WI38 (cell line): ENCODE results near the gene C19orf25.

Source experiments
- H3K4me3 ChIP-seq: 2 replicates; pipeline ENCODE4 v1.5.1; 2011; ENCODE audit warnings: low read depth, mild to moderate bottlenecking, control low read depth, low read length
- TF ChIP-seq, protein P1 (sequence below): IDR thresholded peaks from 2 replicates; pipeline ENCODE4 v1.5.1; 2012; ENCODE audit warnings: low read depth, mild to moderate bottlenecking, control low read depth, low read length

The C19orf25 gene

DNA sequence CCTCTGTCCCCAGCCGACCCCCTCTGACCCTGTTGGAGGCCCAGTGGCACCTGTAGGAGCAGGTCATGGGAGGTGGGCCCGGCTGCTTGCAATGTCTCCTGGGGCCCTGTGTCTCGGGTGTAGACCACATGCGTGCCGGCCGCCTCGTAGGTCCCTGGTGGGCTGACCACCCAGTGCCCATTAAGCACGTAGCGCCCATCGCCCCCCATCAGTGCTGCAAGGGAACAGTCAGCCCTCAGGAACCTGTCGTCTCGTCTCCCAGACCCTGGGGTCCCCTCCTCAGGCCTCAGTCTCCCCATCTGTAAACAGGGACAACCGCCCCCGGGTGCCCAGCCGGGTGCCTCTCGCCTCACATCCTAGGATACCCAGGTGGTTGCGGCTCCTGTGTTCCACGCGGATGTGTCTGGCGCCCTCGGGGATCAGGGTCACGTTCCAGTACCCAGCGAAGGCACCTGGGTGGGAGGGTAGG lies 28.2 kb upstream of the C19orf25 start:
- no peak overlapping the region for H3K4me3 ChIP-seq
- TF ChIP-seq, protein P1, sequence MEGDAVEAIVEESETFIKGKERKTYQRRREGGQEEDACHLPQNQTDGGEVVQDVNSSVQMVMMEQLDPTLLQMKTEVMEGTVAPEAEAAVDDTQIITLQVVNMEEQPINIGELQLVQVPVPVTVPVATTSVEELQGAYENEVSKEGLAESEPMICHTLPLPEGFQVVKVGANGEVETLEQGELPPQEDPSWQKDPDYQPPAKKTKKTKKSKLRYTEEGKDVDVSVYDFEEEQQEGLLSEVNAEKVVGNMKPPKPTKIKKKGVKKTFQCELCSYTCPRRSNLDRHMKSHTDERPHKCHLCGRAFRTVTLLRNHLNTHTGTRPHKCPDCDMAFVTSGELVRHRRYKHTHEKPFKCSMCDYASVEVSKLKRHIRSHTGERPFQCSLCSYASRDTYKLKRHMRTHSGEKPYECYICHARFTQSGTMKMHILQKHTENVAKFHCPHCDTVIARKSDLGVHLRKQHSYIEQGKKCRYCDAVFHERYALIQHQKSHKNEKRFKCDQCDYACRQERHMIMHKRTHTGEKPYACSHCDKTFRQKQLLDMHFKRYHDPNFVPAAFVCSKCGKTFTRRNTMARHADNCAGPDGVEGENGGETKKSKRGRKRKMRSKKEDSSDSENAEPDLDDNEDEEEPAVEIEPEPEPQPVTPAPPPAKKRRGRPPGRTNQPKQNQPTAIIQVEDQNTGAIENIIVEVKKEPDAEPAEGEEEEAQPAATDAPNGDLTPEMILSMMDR = no peak

DNA sequence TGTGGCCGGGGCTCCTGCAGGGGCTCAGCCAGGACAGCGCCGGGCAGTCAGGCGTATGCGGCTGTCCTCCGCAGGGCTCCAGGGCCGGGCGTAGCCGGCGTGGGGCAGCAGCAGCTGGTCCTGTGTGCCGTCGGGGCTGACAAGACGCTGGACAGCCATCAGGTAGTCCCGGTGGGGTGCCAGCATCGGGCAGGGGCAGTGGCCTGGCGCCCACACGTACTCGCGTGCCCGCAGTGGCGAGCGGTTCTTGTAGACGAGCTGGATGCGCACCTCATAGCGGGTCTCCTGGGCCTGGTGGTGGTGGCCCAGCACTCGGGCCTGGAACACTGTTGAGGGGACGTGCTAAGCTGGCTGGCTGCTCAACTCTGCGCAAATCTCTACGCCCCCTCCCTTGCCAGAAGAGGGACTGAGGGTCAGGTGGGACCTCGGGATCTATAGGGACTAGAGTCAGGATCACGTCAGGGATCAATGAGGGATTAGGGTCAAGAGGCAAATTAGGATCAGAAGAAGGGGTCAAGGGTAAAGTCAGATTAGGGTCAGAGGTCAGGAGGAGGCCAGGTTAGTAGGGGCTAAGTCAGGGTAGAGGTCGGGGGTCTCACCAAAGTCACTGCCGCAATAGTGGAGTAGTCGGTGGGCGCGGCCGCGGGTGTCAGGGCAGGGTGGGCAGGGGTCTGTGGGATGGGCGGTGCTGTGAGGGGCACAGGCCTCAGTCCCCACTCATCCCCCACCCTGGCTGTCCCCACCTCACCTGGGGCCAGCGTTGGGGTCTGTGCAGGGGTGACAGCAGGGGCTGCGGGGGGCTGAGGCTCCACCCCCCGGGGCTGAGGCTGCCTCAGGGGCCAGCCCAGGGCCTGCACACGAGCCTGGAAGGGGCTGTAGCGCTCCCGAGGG lies 27.2 kb upstream of the C19orf25 start:
- TF ChIP-seq, protein P1 = no peak
- no peak overlapping the region for H3K4me3 ChIP-seq

DNA sequence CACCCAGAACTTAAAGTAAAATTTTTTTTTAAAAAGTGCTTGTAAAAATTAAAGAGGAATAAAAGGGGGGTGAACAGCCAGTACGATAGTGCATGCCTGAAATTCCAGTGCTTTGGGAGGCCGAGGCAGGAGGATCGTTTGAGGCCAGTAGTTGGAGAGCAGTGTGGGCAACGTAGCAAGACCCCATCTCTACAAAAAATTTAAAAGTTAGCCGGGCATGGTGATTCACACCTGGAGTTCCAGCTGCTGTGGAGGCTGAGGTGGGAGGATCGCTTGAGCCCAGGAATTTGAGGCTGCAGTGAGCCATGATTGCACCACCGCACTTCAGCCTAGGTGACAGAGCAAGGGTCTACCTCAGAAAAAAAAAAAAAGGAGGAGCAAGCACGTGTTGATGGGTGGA lies 26.0 kb upstream of the C19orf25 start:
- TF ChIP-seq, protein P1 = no peak
- H3K4me3 ChIP-seq = no peak overlapping the region

DNA sequence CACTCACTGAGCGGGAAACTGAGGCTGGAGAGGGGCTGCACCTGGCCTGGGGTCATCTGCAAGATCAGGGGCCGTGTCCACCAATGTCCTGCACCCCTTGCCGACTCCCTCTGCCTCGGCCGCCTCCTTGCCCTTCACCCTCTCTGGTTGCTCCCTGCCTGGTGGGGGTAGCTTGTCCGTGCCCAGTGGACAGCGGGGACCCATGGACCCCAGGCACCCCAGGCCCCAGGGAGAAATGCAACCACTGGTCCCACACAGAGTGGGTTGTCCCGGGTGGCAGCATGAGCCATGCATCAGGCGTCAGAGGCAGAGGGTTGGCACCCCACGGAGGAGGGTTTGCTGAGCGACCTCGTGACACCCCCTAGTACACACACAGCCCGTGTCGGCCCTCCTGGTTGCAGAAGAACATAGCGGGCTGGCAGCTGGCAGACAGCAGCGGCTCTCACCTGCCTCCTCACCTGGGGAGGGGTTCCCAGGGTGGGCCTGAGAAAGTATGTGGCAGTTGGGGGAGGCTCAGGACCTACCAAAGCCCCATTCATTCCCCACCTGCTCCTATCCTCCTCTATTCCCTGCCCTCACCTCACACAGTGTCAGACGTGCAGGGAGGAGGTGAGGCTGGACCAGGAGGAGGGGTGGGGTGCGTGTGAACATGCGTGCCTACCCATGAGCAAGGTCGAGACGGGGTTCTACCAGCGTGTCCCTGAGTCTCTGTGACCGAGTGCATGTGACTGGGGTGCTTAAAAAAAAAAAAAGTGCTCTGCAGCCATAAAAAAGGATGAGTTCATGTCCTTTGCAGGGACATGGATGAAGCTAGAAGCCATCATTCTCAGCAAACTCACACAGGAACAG lies 25.1 kb upstream of the C19orf25 start:
- no peak overlapping the region for H3K4me3 ChIP-seq
- TF ChIP-seq, protein P1 = no peak

DNA sequence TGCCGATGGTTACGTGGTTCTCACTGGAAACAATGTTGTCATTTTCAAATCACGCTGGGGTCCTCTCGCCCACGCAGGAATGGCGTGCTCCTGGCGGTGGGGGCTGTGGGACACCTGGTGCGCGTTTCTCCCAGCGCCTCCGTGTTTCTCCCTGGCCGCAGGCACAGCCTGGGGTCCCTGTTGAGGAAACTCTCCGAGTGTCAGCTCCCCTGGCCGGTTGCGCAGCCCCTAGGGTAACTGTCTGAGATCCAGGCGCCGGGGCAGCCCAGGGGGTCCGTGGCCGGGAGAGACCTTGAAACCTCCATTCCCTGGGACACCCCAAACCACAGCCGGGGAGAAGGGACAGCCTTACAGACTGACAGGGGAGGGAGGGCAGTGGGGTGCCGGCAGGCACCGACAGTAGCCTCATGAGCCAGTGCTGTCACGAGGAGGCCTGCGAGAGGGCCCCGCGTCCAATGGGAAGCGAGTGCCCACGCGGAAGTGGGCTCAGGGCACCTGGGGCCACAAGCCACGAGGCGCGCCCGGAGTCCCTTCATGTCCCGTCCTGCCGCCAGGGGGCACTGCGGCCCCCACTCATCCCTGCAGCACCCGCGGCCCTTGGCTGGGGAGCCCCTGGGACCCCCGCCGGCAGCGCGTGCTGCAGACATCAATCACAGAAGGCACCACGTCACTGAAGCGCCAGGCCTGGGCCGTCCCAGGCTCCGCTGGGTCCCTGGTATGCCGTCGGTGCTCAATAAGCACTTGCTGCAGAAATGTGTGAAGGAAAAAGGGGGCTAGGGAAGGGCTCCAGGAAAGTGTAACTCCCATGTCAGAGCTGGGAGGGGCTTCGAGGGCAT lies 24.3 kb upstream of the C19orf25 start:
- TF ChIP-seq, protein P1 = peak; percentile 69
- no peak overlapping the region for H3K4me3 ChIP-seq

DNA sequence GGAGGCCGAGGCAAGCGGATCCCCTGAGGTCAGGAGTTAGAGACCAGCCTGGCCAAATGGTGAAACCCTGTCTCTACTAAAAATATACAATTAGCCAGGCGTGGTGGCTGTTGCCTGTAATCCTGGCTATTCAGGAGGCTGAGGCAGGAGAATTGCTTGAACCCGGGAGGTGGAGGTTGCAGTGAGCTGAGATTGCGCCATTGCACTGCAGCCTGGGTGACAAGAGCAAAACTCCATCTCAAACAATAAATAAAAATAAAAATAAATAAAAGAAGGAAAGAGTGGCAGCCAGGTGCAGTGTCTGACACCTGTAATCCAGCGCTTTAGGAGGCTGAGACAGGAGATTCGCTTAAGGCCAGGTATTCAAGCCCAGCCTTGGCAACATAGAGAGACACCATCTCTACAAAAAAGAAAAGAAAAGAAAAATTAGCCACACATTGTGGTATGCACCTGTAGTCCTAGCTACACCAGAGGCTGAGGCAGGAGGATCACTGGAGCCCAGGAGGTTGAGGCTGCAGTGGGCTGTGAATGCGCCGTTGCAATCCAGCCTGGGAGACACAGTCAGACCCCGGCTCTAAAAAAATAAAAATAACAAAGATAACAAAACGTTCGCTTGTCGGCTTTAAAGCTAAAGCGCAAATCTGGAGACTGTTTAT lies 23.5 kb upstream of the C19orf25 start:
- no peak overlapping the region for H3K4me3 ChIP-seq
- TF ChIP-seq, protein P1 = no peak
